Measurements from ENCODE around the gene ZNF514. TPM values are rescaled to one million over a fixed set of nuclear protein-coding genes. Genes with fewer than 3 reads are reported as not detected.
A peak's percentile ranks its signal among the peaks of the same experiment; 100 is the strongest.
"Not testable (repeated sequence)": the region's sequence is repeated elsewhere in the genome, so short reads cannot be mapped to it uniquely, and the experiment has no call there.

The ZNF514 gene
- total RNA-seq, 2 donors from 2014 or later, result 7.6 to 11.0 TPM

DNA sequence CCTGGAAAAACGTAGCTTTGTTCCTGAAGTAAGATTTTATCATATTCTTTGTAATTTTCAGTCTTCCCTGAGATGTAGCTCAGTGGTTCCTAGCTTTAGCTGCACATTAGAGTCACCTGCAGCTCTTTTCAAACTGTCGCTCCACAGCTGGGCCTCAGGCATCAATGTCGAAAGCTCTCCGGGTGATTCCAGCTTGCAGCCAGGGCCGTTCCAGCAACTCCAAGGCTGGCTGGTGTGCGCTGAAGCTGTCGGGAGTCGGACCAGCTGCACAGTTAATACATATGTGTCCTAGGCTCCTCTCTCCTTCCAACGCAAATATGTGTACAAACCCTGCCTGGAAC, 5.4 kb upstream of the ZNF514 start:
- Mint-ChIP-seq H3K9me3 (peaks cover 3 to 9% of the 10 kb centered on the region in 2 donors), H3K27ac (peak overlapping the region; percentile 93 to 96), H3K36me3 (peaks cover 28 to 41% of the 10 kb centered on the region in 2 donors)
- ATAC-seq, result peak in 1 of 2 donors; percentile 2
- no peak for DNase-seq (ENCODE audit: low spot score in 2 of 2)

DNA sequence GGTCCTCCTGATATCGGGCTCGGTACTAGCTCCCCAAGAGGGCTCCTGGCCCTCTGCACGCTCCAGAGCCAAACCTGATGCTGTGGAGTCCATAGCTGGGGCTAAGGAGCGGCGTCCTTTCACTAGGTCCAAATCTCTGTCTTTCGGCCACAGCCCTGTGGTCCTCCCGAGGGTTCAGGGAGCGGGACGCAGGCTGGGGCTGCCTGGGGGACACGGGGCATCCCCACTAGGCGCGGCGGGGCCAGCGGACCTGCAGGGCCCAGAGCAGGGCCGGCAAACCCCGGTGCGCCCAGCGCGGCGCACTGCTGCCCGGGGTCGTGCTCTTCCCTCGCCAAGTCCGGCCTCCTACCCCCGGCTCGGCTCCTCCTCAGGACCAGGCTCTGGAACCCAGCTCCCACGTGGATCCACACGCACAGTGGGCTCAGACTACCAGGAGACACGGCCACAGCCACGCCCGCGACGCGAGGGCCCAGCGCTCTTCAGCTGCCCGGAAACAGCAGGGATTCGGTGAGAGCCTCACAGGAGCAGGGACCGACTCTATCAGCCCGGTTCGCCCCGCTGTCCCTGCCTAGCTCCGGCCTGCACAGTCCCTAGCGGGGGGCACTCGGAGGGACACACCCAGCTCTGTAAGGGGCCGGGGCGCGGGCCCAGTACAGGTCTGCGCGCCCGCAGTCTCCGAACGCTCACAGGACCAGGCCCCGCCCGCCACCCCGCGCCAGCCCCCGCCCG, 593 bp downstream of the ZNF514 start:
- Mint-ChIP-seq H3K36me3 (peaks cover 38 to 41% of the 10 kb centered on the region in 2 donors), H3K27ac (no peak overlapping the region), H3K9me3 (peaks cover 14 to 30% of the 10 kb centered on the region in 2 donors)
- ATAC-seq, result peak; percentile 72 to 81
- DNase-seq (ENCODE audit: low spot score in 2 of 2), result peak in 1 of 2 donors; percentile 26

DNA sequence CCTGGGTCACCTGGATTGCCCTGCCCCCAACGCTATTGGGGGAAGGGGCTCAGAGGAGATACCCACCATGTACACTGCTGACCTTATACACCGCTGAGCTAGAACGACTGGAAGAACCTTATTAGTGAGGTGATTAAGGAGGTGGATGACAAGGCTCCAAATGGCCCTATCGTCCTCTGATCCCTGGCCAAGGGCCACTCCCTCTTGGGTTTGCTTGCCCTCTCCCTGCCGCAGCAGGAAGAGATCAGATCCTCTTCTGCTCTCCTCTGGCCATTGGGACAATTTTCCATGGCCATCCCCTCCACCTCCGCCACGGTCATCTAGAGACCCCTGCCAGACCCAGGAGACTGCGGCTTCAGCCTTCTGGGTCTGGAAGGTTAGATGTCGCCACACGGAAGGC, 1.2 kb downstream of the ZNF514 start:
- Mint-ChIP-seq H3K9me3 (peaks cover 15 to 31% of the 10 kb centered on the region in 2 donors), H3K27ac (no peak overlapping the region), H3K36me3 (peaks cover 42 to 45% of the 10 kb centered on the region in 2 donors)
- ATAC-seq (no peak), DNase-seq (ENCODE audit: low spot score in 2 of 2) (no peak)

DNA sequence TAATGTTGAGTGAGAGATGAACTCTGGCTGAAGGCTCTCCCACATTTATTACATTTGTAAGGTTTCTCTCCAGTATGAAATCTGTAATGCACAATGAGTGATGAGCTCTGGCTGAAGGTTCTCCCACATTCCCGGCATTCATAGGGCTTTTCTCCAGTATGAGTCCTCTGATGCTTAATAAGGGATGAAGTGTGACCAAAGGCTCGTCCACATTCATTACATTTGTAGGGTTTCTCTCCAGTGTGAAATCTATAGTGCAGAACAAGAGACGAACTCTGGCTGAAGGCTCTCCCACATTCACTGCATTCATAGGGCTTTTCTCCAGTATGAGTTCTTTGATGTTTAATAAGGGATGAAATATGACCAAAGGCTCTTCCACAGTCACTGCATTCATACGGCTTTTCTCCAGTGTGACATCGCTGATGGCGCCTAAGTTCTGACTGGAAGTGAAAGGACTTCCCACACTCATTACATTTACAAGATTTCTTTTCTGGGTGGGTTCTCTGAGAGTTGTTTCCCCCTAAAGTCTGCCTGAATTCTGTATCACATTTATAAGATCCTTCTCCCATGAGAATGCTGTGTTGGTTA, 10.2 kb downstream of the ZNF514 start:
- H3K27ac Mint-ChIP-seq, result no peak overlapping the region
- peaks cover 61 to 73% of the 10 kb centered on the region in 2 donors for H3K9me3 Mint-ChIP-seq
- no peak for ATAC-seq
- no peak for DNase-seq (ENCODE audit: low spot score in 2 of 2)
- H3K36me3 Mint-ChIP-seq, result peaks cover 78 to 97% of the 10 kb centered on the region in 2 donors

DNA sequence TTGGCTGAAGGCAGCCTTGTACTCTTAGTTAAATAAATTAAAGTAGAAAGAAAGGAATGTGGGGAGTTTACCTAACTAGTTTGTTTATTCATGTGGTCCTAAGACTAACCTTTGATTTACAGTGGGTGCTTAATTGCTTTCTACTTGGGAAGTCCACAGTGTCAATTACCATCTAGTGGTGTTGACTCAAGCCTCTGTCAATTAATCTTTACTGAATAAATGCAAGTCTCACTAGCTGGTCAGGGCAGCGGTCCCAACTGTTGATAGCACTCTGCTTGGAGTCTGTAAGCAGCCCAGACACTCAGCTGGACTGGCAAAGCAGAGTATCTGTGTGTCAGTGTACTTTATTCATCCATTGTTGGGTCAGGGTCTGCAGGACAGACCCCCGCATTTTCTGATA, 15.8 kb downstream of the ZNF514 start:
- Mint-ChIP-seq H3K9me3 (peaks cover 44 to 55% of the 10 kb centered on the region in 2 donors), H3K36me3 (peaks cover 56 to 67% of the 10 kb centered on the region in 2 donors)

DNA sequence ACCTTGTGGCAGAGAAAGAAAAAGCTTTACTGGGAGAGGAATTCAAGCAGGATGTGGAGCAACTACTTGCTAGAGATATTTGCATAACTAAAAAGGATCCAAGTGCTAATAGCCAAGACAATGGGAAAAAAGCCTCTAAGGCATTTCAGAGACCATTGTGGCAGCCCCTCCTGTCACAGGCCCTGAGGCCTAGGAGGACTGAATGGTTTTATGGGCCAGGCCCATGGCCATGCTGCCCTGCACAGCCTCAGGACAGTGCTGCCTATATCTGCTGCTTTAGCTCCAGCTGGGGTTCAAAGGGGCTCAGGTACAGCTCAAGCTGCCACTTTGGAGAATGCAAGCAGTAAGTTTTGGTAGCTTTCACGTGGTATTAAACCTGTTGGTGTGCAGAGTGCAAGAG, 20.9 kb downstream of the ZNF514 start:
- H3K36me3 Mint-ChIP-seq, result peaks cover 34 to 40% of the 10 kb centered on the region in 2 donors
- DNase-seq (ENCODE audit: low spot score in 2 of 2) (no peak), ATAC-seq (no peak)
- peaks cover 27 to 37% of the 10 kb centered on the region in 2 donors for H3K9me3 Mint-ChIP-seq
- no peak overlapping the region for H3K27ac Mint-ChIP-seq

More for the DNA sequence above, 15.8 kb downstream of the ZNF514 start:
- peak overlapping the region in 1 of 2 donors; percentile 11 for H3K27ac Mint-ChIP-seq
- DNase-seq (ENCODE audit: low spot score in 2 of 2) (no peak), ATAC-seq (no peak)

DNA sequence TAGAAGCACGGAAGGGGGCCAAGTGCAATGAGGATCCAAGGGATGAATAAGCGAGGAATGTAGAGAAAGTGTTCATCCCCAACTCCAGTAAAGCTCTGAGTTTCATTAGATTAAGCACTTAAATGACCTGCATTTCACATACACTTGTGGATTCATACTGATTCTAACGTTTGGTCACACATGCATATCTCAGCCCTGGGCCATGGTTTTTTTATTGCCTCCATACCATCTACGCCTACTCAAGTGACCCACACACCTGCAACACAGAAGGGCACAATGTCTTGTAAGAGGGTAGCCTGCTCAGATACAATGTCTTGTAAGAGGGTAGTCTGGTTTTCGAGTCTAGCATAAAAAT, 37.5 kb downstream of the ZNF514 start:
- H3K36me3 Mint-ChIP-seq, result peaks cover 20 to 33% of the 10 kb centered on the region in 2 donors
- ATAC-seq, result peak in 1 of 2 donors; percentile 7
- H3K27ac Mint-ChIP-seq, result peak overlapping the region in 1 of 2 donors; percentile 95
- DNase-seq (ENCODE audit: low spot score in 2 of 2), result no peak
- no peaks in the 10 kb centered on the region for H3K9me3 Mint-ChIP-seq

DNA sequence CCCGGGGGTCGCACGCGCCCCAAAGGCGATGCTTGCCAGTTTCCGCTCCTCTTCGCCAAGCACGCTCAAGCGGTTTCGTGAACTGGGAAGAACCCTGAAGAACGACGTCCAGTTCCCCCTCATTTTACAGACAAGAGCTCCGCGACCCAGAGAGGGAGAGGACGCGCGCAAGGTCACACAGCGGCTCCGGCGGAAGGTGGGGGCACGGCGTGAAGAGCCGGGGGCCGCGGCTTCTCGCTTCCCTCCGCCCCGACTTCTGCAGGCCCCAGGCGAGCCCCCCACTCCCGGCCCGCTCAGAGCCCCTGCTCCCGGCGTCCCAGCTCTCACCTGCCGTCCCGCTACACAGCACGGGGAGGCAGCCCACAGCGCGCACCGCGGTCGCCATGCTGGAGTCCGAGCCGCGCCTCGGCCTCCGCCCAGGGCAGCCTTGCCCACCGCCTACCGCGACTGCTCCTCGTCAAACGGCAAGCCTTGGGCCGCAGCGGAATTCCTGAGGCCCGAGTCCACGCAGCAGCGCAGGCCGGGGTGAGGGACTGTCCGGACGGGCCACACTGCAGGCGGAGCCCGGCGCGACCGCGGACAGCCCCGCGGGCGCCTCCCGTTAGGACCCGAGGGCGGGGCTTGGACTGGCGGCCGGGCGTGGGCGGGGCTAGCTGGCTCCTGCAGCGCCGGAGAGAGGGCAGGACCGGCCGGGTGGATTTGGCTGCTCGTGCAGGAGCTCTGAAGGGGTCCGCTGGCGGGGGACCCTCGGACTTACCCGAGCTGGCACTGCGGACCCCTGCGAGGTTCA, 38.0 kb downstream of the ZNF514 start, which contains the start of gene MRPS5:
MRPS5 (minus strand) TSS at position 402 of the 790 bp plus-strand sequence; CDS start at position 385, 17 bp downstream.
- H3K27ac Mint-ChIP-seq, result peak within 1 kb of the TSS; percentile 95 to 97
- DNase-seq (ENCODE audit: low spot score in 2 of 2), result peak; percentile 87 to 94
- peak; percentile 95 to 99 for ATAC-seq
- H3K9me3 Mint-ChIP-seq, result no peaks in the 10 kb centered on the region
- H3K36me3 Mint-ChIP-seq, result peaks cover 20 to 36% of the 10 kb centered on the region in 2 donors

DNA sequence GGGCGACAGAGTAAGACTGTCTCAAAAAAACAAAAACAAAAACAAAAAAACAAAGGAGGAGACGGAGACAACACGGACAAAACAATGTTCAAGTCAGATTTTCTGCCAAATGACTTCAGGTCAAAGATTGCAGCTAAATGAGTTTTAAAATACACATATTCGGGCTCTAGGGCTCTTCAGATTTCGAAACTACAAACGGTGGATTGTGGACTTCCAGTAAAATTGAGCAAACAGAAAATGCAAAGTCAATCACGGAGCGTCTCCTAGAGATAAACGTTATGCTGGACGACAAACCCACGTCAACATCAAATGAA, 38.6 kb downstream of the ZNF514 start:
- peak overlapping the region; percentile 95 to 97 for H3K27ac Mint-ChIP-seq
- ATAC-seq (peak in 1 of 2 donors; percentile 3), DNase-seq (ENCODE audit: low spot score in 2 of 2) (no peak)
- peaks cover 20 to 36% of the 10 kb centered on the region in 2 donors for H3K36me3 Mint-ChIP-seq
- no peaks in the 10 kb centered on the region for H3K9me3 Mint-ChIP-seq

DNA sequence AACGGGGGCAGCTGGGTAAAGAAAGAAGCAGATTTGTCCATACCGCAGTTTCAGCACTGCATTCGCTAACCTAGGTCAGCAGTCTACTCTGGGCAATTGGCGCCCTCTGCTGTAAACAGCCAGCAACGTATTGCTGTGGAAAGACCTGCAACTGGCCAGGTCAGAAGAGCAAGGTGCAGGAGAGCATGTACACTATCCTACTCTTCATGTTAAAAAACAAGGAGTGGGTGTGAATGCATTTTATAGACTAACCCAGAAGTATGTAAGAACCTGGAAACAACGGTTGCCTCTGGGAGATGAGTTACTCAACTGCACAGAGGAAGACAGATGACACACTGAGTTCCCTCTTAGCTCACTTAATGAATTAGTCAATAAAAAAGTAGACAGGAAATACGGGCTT, 44.2 kb downstream of the ZNF514 start:
- peak overlapping the region in 1 of 2 donors; percentile 72 for H3K27ac Mint-ChIP-seq
- ATAC-seq (peak; percentile 98 to 99), DNase-seq (ENCODE audit: low spot score in 2 of 2) (peak; percentile 66 to 70)
- no peaks in the 10 kb centered on the region for H3K9me3 Mint-ChIP-seq
- H3K36me3 Mint-ChIP-seq, result peaks cover 10 to 40% of the 10 kb centered on the region in 2 donors

DNA sequence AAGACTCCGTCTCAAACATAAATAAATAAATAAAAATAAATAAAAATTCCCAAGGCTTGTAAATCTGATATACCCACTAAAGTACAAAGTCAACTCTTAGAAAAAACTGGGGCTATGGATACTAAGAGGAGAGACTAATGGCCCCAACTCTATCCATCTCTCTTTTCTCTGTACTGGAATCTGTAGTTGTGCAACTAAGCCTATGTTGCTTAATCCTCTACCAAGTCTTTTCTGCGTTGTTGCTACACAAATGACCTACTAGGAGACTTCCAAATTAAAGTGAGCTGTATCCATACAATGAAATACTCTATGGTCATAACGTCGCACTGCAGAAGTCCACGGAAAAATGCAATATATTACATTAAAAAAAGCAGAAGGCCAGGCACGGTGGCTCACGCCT, 46.2 kb downstream of the ZNF514 start:
- H3K9me3 Mint-ChIP-seq, result no peaks in the 10 kb centered on the region
- peaks cover 11 to 33% of the 10 kb centered on the region in 2 donors for H3K36me3 Mint-ChIP-seq
- DNase-seq (ENCODE audit: low spot score in 2 of 2) (no peak), ATAC-seq (no peak)
- no peak overlapping the region for H3K27ac Mint-ChIP-seq

DNA sequence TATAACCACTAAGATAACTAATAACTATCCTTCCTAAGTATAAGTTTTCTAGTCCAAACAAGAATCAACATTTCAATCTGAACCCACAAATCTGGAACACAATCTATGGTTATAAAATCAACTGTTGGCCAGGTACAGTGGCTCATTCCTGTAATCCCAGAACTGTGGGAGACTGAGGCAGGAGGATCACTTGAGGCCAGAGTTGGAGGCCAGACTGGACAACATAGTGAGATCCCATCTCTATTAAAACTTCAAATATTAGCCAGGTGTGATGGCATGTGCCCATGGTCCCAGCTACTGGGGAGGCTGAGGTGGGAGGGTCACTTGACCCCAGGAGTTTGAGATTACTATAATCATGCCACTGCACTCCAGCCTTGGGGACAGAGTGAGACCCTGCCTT, 49.3 kb downstream of the ZNF514 start:
- ATAC-seq, result no peak
- H3K9me3 Mint-ChIP-seq, result no peaks in the 10 kb centered on the region
- H3K27ac Mint-ChIP-seq, result peak overlapping the region in 1 of 2 donors; percentile 34
- DNase-seq (ENCODE audit: low spot score in 2 of 2), result no peak
- peaks cover 15 to 39% of the 10 kb centered on the region in 2 donors for H3K36me3 Mint-ChIP-seq

DNA sequence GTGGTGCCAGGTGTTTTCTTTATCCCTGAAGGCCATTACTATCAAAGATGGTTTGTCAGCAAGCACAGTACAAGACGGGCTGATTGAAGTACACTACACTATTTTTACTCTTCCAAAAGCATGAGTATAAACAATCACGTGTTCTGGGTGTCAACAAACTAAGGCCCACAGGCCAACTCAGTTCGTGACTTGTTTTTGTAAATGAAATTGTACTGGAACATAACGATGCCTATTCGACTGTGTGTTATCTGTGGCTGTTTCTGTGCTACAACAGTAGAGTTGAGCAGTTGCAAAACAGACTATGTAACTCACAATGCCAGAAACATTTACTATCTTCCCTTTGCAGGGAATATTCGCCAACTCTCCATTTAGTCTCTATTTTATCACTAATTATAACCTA, 50.4 kb downstream of the ZNF514 start:
- no peak for ATAC-seq
- no peaks in the 10 kb centered on the region for H3K9me3 Mint-ChIP-seq
- DNase-seq (ENCODE audit: low spot score in 2 of 2), result no peak
- peaks cover 15 to 38% of the 10 kb centered on the region in 2 donors for H3K36me3 Mint-ChIP-seq
- no peak overlapping the region for H3K27ac Mint-ChIP-seq

DNA sequence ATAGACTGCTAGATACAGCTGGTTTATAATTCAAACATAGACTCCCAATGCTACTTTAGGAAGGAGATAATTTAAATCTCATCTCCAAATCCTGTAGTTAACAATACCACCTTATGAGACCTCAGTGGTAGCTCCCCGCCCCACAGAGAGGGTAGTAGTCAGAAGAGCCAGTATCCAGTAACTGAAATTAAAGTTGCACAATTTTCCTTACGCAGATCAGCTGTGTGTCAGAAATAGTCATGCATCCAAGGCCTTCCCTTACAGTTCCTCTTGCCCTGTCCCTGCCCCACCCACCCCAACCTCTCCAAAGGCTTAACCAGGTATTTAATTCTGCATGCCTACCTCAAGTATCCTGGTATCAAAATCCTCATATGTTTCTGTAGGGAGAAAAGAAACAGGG, 53.6 kb downstream of the ZNF514 start:
- ATAC-seq (no peak), DNase-seq (ENCODE audit: low spot score in 2 of 2) (no peak)
- Mint-ChIP-seq H3K27ac (no peak overlapping the region), H3K36me3 (peaks cover 15 to 47% of the 10 kb centered on the region in 2 donors), H3K9me3 (no peaks in the 10 kb centered on the region)

DNA sequence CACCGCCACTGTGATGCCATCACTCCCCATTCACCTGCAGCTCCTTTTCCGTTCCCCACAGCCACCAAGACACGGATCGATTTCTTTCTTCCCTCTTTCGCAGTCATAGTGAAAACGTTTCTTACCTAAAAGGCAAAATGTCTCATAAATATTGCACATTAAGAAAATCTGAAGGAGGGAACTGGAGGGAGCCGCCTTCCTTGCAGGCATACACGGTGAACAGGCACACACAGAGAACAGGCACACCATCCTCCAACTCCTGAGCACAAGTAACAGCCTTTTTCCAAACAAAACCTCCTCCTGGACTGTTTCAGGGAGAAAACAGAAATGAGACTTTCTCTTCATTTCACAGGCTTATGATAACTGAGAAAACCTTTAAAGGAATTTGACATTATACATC, 55.0 kb downstream of the ZNF514 start:
- ATAC-seq (no peak), DNase-seq (ENCODE audit: low spot score in 2 of 2) (no peak)
- Mint-ChIP-seq H3K36me3 (peaks cover 15 to 52% of the 10 kb centered on the region in 2 donors), H3K9me3 (no peaks in the 10 kb centered on the region), H3K27ac (peak overlapping the region in 1 of 2 donors; percentile 22)

DNA sequence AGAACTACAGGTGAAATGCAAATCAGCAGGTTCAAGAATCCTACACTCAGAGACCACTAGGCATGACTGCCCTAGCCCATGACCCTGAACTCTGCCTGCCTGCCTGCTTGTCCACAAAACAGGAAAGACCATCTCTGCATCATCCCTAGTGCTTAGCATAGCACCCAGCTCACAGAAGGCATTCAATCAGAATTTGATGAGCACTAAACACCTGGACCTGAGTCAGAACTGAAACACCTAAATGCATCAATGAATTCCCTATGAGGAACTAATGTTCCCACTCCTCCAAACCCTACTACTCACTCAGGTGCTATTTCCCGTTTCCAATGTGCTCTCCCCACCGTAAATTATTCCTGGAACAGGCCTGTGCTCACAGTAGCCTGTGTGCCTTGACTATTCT, 59.7 kb downstream of the ZNF514 start:
- H3K36me3 Mint-ChIP-seq, result peaks cover 28 to 73% of the 10 kb centered on the region in 2 donors
- ATAC-seq (no peak), DNase-seq (ENCODE audit: low spot score in 2 of 2) (no peak)
- peak overlapping the region in 1 of 2 donors; percentile 6 for H3K27ac Mint-ChIP-seq
- no peaks in the 10 kb centered on the region for H3K9me3 Mint-ChIP-seq

DNA sequence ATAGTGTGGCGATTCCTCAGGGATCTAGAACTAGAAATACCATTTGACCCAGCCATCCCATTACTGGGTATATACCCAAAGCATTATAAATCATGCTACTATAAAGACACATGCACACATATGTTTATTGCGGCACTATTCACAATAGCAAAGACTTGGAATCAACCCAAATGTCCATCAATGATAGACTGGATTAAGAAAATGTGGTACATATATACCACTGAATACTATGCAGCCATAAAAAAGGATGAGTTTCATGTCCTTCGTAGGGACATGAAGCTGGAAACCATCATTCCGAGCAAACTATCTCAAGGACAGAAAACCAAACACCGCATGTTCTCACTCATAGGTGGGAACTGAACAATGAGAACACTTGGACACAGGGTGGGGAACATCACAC, 61.4 kb downstream of the ZNF514 start:
- H3K27ac Mint-ChIP-seq; ATAC-seq; H3K9me3 Mint-ChIP-seq; DNase-seq (ENCODE audit: low spot score in 2 of 2): not testable (repeated sequence)
- peaks cover 31 to 79% of the 10 kb centered on the region in 2 donors for H3K36me3 Mint-ChIP-seq

All from activated naive CD4-positive, alpha-beta T cell treated with anti-CD3 and anti-CD28 coated beads, Interleukin-2, amount 50 U/mL, for 72 hours (primary cell).